HepG2 (cell line): ENCODE results near the gene TOP3B. TPM values are rescaled to one million over a fixed set of nuclear protein-coding genes. Genes with fewer than 3 reads are reported as not detected.
A peak's percentile ranks its signal among the peaks of the same experiment; 100 is the strongest.

Experiments
- ATAC-seq: fragments of 200-7000 bp; cut with Tn5 transposase; 3 replicates; pipeline ENCODE4 v1.9.1; 2020; ENCODE audit warnings: mild to moderate bottlenecking, moderate library complexity
- BruUV-seq: library from RNA; stranded (reverse); fragments of 400-500 nt; replicated peaks from 2 replicates; lab custom pipeline; 2021; lab: Mats Ljungman, UMichigan
- CTCF ChIA-PET: fragments of 300-600 bp; formaldehyde crosslinking; extraction: SDS; loops from one replicate; lab custom pipeline; 2021; ENCODE audit warnings: low total read pairs, inconsistent platforms, low intra/inter-chr PET ratio; lab: Yijun Ruan, JAX
- POLR2A ChIA-PET: fragments of 350-600 bp; sonication (Branson Sonifier 250); formaldehyde crosslinking; loops from one replicate; lab custom pipeline; 2020; ENCODE audit warnings: antibody characterized with exemption, inconsistent platforms; lab: Yijun Ruan, JAX
- DNase-seq: peaks from one replicate; pipeline ENCODE4 v3.0.0-alpha.2; 2015; ENCODE audit warnings: low spot score
- FAIRE-seq: peaks from 3 replicates; lab custom pipeline; 2011; peaks lifted over from hg19 to GRCh38; lab: Jason Lieb, UNC
- H2AFZ ChIP-seq: one replicate; pipeline ENCODE4 v1.6.1; 2011; ENCODE audit warnings: low read length, inconsistent platforms
- H3K27ac ChIP-seq: fragments of 300-600 bp; 3 replicates; pipeline ENCODE4 v1.8.0; 2011; ENCODE audit warnings: mixed run types, mild to moderate bottlenecking, mixed read lengths, low read length, inconsistent platforms; ENCODE audit not compliant: insufficient read depth; ENCODE audit errors: extremely low read length
- H3K27me3 ChIP-seq, 2 experiments: fragments of 200-600 bp in 1 of 2; 2 replicates in 1 of 2; 3 replicates in 1 of 2; pipeline versions ENCODE4 v1.6.0 to v1.8.0; 2011; ENCODE audit warnings: low read length in 2 of 2, mild to moderate bottlenecking in 2 of 2, moderate library complexity in 2 of 2, inconsistent platforms in 1 of 2; ENCODE audit not compliant: insufficient read depth in 2 of 2, control insufficient read depth in 1 of 2
- H3K36me3 ChIP-seq, 2 experiments: fragments of 200-600 bp in 1 of 2; replicated peaks in 1 of 2; 2 replicates in 1 of 2; 3 replicates in 1 of 2; pipeline versions ENCODE4 v1.5.1 to v1.8.0; 2011; ENCODE audit warnings: low read length in 2 of 2, inconsistent platforms in 1 of 2; ENCODE audit not compliant: insufficient read depth in 2 of 2, control insufficient read depth in 1 of 2
- H3K4me1 ChIP-seq: 2 replicates; pipeline ENCODE4 v1.5.1; 2012; ENCODE audit warnings: low read length, inconsistent platforms; ENCODE audit not compliant: insufficient read depth
- H3K4me2 ChIP-seq: 2 replicates; pipeline ENCODE4 v1.6.0; 2011; ENCODE audit warnings: low read depth, low read length, inconsistent platforms
- H3K4me3 ChIP-seq, 3 experiments: fragments of 200-600 bp in 1 of 3; sonication (generic), shearing (Covaris generic) in 1 of 3; replicated peaks in 1 of 3; 2 replicates each; pipeline ENCODE4 v1.5.1; 2011 to 2016; ENCODE audit warnings: low read length in 3 of 3, inconsistent platforms in 2 of 3, low read depth in 2 of 3, mild to moderate bottlenecking in 2 of 3, control low read depth in 1 of 3, mixed read lengths in 1 of 3; ENCODE audit not compliant: insufficient read depth in 1 of 3
- H3K79me2 ChIP-seq: one replicate; pipeline ENCODE4 v1.6.1; 2011; ENCODE audit warnings: low read length, inconsistent platforms; ENCODE audit not compliant: insufficient read depth
- H3K9ac ChIP-seq: 2 replicates; pipeline ENCODE4 v1.6.0; 2011; ENCODE audit warnings: mild to moderate bottlenecking, low read depth, low read length, inconsistent platforms; ENCODE audit not compliant: insufficient read depth
- H3K9me3 ChIP-seq: 2 replicates; pipeline ENCODE4 v1.5.1; 2012; ENCODE audit warnings: mild to moderate bottlenecking, low read length
- H4K20me1 ChIP-seq: 2 replicates; pipeline ENCODE4 v1.6.0; 2011; ENCODE audit warnings: inconsistent platforms, mild to moderate bottlenecking, low read length, moderate library complexity; ENCODE audit not compliant: insufficient read depth
- MEIS1 ChIP-seq: sonication (generic); formaldehyde crosslinking; IDR thresholded peaks from 2 replicates; pipeline ENCODE4 v1.9.0; 2021; ENCODE audit warnings: mild to moderate bottlenecking, missing genetic modification reagents, moderate library complexity, borderline replicate concordance
- SALL2 ChIP-seq: sonication (generic); formaldehyde crosslinking; IDR thresholded peaks from 2 replicates; pipeline ENCODE4 v1.8.1; 2023; ENCODE audit warnings: mild to moderate bottlenecking, missing genetic modification reagents, inconsistent platforms
- TMF1 ChIP-seq: sonication (generic); formaldehyde crosslinking; IDR thresholded peaks from 2 replicates; pipeline ENCODE4 v1.8.1; 2022; ENCODE audit warnings: low read depth, missing genetic modification reagents
- ZBTB38 ChIP-seq: sonication (generic); formaldehyde crosslinking; IDR thresholded peaks from 2 replicates; pipeline ENCODE4 v1.5.1; 2020; ENCODE audit warnings: mild to moderate bottlenecking, missing genetic modification reagents
- ZNF20 ChIP-seq: sonication (generic); formaldehyde crosslinking; IDR thresholded peaks from 2 replicates; pipeline ENCODE4 v1.4.0; 2020; ENCODE audit warnings: mild to moderate bottlenecking, moderate library complexity, missing genetic modification reagents
- ZNF629 ChIP-seq: sonication (generic); formaldehyde crosslinking; conservative IDR thresholded peaks from 2 replicates; pipeline ENCODE4 v1.5.0; 2020; ENCODE audit warnings: missing genetic modification reagents
- ZNF768 ChIP-seq: sonication (generic); formaldehyde crosslinking; IDR thresholded peaks from 2 replicates; pipeline ENCODE4 v1.4.0; 2020; ENCODE audit warnings: missing genetic modification reagents
- WGBS: methylation state at CpG from one replicate; pipeline ENCODE4 v1.1.6; 2017; ENCODE audit warnings: low lambda C conversion rate; 5-methylcytosine and 5-hydroxymethylcytosine counted together
- in situ Hi-C: cut with HindIII; loops from 2 replicates; pipeline ENCODE4 v1.10.0; 2017; ENCODE audit warnings: low pct_unique_long_range_greater_than_20kb; ENCODE audit not compliant: extremely low pct_ligation_motif_present
- intact Hi-C: fragments of 100-400 bp; cut with micrococcal nuclease; formaldehyde crosslinking; loops from one replicate; pipeline ENCODE4 v1.10.0; 2022; ENCODE audit not compliant: unreplicated experiment
- polyA plus RNA-seq, 8 experiments: library from polyadenylated mRNA; depleted of rRNA in 3 of 8; stranded (reverse) in 7 of 8; unstranded in 1 of 8; fragments of >200 nt; fragmentation: Illumina TruSeq in 4 of 8; extraction: Trizol in 4 of 8; gene quantifications; 2 replicates each; pipeline versions ENCODE4 v1.2.1 to v1.2.3, GENCODE V29; 2011 to 2016; ENCODE audit warnings: low read depth in 4 of 8, missing spikeins in 1 of 8, mixed read lengths in 1 of 8; ENCODE audit not compliant: insufficient read depth in 1 of 8
- total RNA-seq, 5 experiments: library from RNA; depleted of rRNA; stranded (reverse); fragments of >200 nt; fragmentation: Illumina TruSeq; extraction: Trizol; gene quantifications; 2 replicates each; pipeline ENCODE4 v1.2.3, GENCODE V29; 2016; ENCODE audit warnings: low read depth in 1 of 5
- TF ChIP-seq, protein P1 (sequence below): sonication (generic); formaldehyde crosslinking; IDR thresholded peaks from 2 replicates; pipeline ENCODE4 v1.8.0; 2022; ENCODE audit warnings: missing genetic modification reagents, mild to moderate bottlenecking, inconsistent platforms, borderline replicate concordance
- TF ChIP-seq, protein P2 (sequence below): sonication (generic); formaldehyde crosslinking; IDR thresholded peaks from 2 replicates; pipeline ENCODE4 v1.4.0; 2020; ENCODE audit warnings: missing genetic modification reagents, borderline replicate concordance
- TF ChIP-seq, protein P3 (sequence below): IDR thresholded peaks from 2 replicates; pipeline ENCODE4 v1.6.1; 2018; ENCODE audit warnings: missing genetic modification reagents, mild to moderate bottlenecking, missing compliant biosample characterization
- TF ChIP-seq, protein P4 (sequence below): sonication (generic); formaldehyde crosslinking; IDR thresholded peaks from 2 replicates; pipeline ENCODE4 v1.4.0; 2020; ENCODE audit warnings: missing genetic modification reagents
- TF ChIP-seq, protein P5 (sequence below): sonication (generic); formaldehyde crosslinking; IDR thresholded peaks from 2 replicates; pipeline ENCODE4 v1.8.1; 2023; ENCODE audit warnings: mild to moderate bottlenecking, missing genetic modification reagents

The TOP3B gene
- total and polyA plus RNA-seq, 2 of the 13 experiments (the other 11 are each of a cell fraction or from before 2014, with no cell fraction given): 28.5 to 29.7 TPM

DNA sequence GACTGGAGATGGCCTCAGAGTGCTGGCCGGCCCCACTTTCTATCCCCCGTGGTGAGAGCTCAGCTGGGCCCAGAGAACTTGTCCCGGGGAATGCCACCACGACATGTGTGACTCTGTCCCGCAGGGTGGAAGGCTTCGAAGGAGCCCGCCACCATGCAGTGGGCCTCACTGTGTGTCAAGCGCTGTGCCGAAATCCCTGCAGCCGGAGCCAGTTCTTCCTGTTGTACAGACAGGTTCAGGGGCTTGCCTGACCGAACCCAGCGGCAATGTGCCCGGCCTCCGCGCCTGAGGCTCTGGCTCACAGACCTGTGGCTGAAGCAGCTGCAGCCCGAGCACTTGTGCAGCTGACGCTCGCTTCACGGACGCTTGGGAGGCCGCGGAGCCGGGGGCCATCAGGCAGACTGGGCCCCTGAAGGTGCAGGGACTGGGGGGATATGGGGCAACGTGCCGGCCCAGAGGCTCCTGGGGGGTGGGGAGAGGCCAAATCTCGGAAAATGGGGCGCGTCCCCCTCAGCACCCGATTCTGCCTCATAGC is 30.6 kb downstream of the TOP3B start:
- ATAC-seq (peak; percentile 78), FAIRE-seq (no peak), DNase-seq (no peak)
- H2AFZ ChIP-seq: no peak overlapping the region
- intact Hi-C loops: loop anchor here (2.0 kb wide), 2 partner anchors 13 to 239 kb away; no protein-coding TSS in a partner anchor
- H3K36me3 ChIP-seq: no peaks in the 10 kb centered on the region
- BruUV-seq: no TSS peak
- H3K27me3 ChIP-seq: no peaks in the 10 kb centered on the region; a peak in 1 of 5 replicates
- ChIA-PET CTCF (interaction anchor here (1.4 to 2.8 kb wide), 2 partner anchors 14 to 239 kb away, joined by 5 to 25 read pairs; no protein-coding TSS in a partner anchor), POLR2A (interaction anchor here (2.4 kb wide), 1 partner anchor 14 kb away, joined by 16 read pairs; no protein-coding TSS in a partner anchor)
- in situ Hi-C loops: no loop called here
- peak overlapping the region; percentile 79 for H3K4me2 ChIP-seq
- H3K4me1 ChIP-seq: peaks cover 16% of the 10 kb centered on the region
- H3K79me2 ChIP-seq: no peaks in the 10 kb centered on the region
- H3K27ac ChIP-seq: no peak overlapping the region
- no peaks in the 10 kb centered on the region for H3K9me3 ChIP-seq
- H3K9ac ChIP-seq: peak overlapping the region; percentile 72
- 0% methylated on average over 2 of the region's 29 CpGs for WGBS
- H4K20me1 ChIP-seq: peaks cover 3% of the 10 kb centered on the region; the same call in 1 of the 2 replicates
- peak overlapping the region; percentile 67 to 90 (median 86) for H3K4me3 ChIP-seq
- TF ChIP-seq ZNF768 (CRISPR knock-in tag) (peak; percentile 44; the same call in 1 of the 2 replicates), ZNF20 (CRISPR knock-in tag) (no peak), SALL2 (CRISPR knock-in tag) (no peak), ZNF629 (CRISPR knock-in tag) (no peak), TMF1 (CRISPR knock-in tag) (no peak), MEIS1 (CRISPR knock-in tag) (no peak), ZBTB38 (CRISPR knock-in tag) (no peak)
- TF ChIP-seq, protein P1, sequence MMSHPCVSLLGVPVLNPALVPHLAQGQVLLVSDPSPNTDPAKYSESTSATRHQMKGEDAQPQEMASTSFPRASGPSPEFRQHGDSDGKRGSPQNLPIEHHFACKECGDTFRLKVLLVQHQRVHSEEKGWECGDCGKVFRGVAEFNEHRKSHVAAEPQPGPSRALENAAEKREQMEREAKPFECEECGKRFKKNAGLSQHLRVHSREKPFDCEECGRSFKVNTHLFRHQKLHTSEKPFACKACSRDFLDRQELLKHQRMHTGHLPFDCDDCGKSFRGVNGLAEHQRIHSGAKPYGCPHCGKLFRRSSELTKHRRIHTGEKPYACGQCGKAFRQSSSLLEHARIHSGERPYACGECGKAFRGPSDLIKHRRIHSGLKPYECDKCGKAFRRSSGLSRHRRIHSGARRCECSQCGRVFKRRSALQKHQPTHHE (CRISPR knock-in tag): no peak
- TF ChIP-seq, protein P2, sequence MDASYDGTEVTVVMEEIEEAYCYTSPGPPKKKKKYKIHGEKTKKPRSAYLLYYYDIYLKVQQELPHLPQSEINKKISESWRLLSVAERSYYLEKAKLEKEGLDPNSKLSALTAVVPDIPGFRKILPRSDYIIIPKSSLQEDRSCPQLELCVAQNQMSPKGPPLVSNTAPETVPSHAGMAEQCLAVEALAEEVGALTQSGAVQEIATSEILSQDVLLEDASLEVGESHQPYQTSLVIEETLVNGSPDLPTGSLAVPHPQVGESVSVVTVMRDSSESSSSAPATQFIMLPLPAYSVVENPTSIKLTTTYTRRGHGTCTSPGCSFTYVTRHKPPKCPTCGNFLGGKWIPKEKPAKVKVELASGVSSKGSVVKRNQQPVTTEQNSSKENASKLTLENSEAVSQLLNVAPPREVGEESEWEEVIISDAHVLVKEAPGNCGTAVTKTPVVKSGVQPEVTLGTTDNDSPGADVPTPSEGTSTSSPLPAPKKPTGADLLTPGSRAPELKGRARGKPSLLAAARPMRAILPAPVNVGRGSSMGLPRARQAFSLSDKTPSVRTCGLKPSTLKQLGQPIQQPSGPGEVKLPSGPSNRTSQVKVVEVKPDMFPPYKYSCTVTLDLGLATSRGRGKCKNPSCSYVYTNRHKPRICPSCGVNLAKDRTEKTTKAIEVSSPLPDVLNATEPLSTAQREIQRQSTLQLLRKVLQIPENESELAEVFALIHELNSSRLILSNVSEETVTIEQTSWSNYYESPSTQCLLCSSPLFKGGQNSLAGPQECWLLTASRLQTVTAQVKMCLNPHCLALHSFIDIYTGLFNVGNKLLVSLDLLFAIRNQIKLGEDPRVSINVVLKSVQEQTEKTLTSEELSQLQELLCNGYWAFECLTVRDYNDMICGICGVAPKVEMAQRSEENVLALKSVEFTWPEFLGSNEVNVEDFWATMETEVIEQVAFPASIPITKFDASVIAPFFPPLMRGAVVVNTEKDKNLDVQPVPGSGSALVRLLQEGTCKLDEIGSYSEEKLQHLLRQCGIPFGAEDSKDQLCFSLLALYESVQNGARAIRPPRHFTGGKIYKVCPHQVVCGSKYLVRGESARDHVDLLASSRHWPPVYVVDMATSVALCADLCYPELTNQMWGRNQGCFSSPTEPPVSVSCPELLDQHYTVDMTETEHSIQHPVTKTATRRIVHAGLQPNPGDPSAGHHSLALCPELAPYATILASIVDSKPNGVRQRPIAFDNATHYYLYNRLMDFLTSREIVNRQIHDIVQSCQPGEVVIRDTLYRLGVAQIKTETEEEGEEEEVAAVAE (CRISPR knock-in tag): no peak
- TF ChIP-seq, protein P3, sequence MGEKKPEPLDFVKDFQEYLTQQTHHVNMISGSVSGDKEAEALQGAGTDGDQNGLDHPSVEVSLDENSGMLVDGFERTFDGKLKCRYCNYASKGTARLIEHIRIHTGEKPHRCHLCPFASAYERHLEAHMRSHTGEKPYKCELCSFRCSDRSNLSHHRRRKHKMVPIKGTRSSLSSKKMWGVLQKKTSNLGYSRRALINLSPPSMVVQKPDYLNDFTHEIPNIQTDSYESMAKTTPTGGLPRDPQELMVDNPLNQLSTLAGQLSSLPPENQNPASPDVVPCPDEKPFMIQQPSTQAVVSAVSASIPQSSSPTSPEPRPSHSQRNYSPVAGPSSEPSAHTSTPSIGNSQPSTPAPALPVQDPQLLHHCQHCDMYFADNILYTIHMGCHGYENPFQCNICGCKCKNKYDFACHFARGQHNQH (CRISPR knock-in tag): no peak
- TF ChIP-seq, protein P4, sequence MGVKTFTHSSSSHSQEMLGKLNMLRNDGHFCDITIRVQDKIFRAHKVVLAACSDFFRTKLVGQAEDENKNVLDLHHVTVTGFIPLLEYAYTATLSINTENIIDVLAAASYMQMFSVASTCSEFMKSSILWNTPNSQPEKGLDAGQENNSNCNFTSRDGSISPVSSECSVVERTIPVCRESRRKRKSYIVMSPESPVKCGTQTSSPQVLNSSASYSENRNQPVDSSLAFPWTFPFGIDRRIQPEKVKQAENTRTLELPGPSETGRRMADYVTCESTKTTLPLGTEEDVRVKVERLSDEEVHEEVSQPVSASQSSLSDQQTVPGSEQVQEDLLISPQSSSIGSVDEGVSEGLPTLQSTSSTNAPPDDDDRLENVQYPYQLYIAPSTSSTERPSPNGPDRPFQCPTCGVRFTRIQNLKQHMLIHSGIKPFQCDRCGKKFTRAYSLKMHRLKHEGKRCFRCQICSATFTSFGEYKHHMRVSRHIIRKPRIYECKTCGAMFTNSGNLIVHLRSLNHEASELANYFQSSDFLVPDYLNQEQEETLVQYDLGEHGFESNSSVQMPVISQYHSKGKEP (CRISPR knock-in tag): no peak
- TF ChIP-seq, protein P5, sequence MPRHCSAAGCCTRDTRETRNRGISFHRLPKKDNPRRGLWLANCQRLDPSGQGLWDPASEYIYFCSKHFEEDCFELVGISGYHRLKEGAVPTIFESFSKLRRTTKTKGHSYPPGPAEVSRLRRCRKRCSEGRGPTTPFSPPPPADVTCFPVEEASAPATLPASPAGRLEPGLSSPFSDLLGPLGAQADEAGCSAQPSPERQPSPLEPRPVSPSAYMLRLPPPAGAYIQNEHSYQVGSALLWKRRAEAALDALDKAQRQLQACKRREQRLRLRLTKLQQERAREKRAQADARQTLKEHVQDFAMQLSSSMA (CRISPR knock-in tag): no peak
